ENCODE measurements around the gene DOCK11.

The DOCK11 gene

GRCh38 chrX:118595501-118596042 is 100.0 kb downstream of the DOCK11 start:
- DNase-seq (ENCODE audit: low read depth): no peak
- no peak for TF ChIP-seq CTCF (IDR thresholded peaks at IDR 0.05; ENCODE audit: insufficient read depth, low read depth, low read length, missing control alignments)
- H3K4me3 ChIP-seq (ENCODE audit: low read length): no peak overlapping the region

- DNase-seq (ENCODE audit: low read depth): no peak
- TF ChIP-seq CTCF (IDR thresholded peaks at IDR 0.05; ENCODE audit: insufficient read depth, low read depth, low read length, missing control alignments): no peak
- no peak overlapping the region for H3K4me3 ChIP-seq (ENCODE audit: low read length)
Measured at GRCh38 chrX:118596390-118596789, 100.8 kb downstream of the DOCK11 start.

GRCh38 chrX:118603981-118604380 is 108.4 kb downstream of the DOCK11 start:
- TF ChIP-seq CTCF (IDR thresholded peaks at IDR 0.05; ENCODE audit: insufficient read depth, low read depth, low read length, missing control alignments): peak; percentile 74
- DNase-seq (ENCODE audit: low read depth): peak; percentile 44
- H3K4me3 ChIP-seq (ENCODE audit: low read length): no peak overlapping the region

- no peak for TF ChIP-seq CTCF (IDR thresholded peaks at IDR 0.05; ENCODE audit: insufficient read depth, low read depth, low read length, missing control alignments)
- H3K4me3 ChIP-seq (ENCODE audit: low read length): no peak overlapping the region
- no peak for DNase-seq (ENCODE audit: low read depth)
Measured at GRCh38 chrX:118612290-118612689, 116.7 kb downstream of the DOCK11 start.

- TF ChIP-seq CTCF (IDR thresholded peaks at IDR 0.05; ENCODE audit: insufficient read depth, low read depth, low read length, missing control alignments): no peak
- DNase-seq (ENCODE audit: low read depth): no peak
- H3K4me3 ChIP-seq (ENCODE audit: low read length): no peak overlapping the region
Measured at GRCh38 chrX:118614150-118614549, 118.5 kb downstream of the DOCK11 start.

GRCh38 chrX:118615141-118615540 is 119.5 kb downstream of the DOCK11 start:
- no peak for DNase-seq (ENCODE audit: low read depth)
- no peak for TF ChIP-seq CTCF (IDR thresholded peaks at IDR 0.05; ENCODE audit: insufficient read depth, low read depth, low read length, missing control alignments)
- no peak overlapping the region for H3K4me3 ChIP-seq (ENCODE audit: low read length)

GRCh38 chrX:118621081-118621759 is 125.6 kb downstream of the DOCK11 start:
- H3K4me3 ChIP-seq (ENCODE audit: low read length): no peak overlapping the region
- DNase-seq (ENCODE audit: low read depth): peak; percentile 2
- no peak for TF ChIP-seq CTCF (IDR thresholded peaks at IDR 0.05; ENCODE audit: insufficient read depth, low read depth, low read length, missing control alignments)
